Lung (tissue), 12 donors: ENCODE data around the gene SCD. TPM values are rescaled to one million over a fixed set of nuclear protein-coding genes. Genes with fewer than 3 reads are reported as not detected.

Source experiments
- ATAC-seq: fragments of 200-7000 bp; cut with Tn5 transposase; one replicate; pipeline ENCODE4 v1.9.1; 2020; ENCODE audit warnings: moderate number of reproducible peaks; ENCODE audit not compliant: insufficient read depth, low FRiP score
- DNase-seq, 3 donors: peaks; one replicate each; pipeline ENCODE4 v3.0.0-alpha.2; 2013 to 2017
- H3K27ac ChIP-seq, 2 donors: one replicate each; pipeline ENCODE4 v1.5.1; 2013; ENCODE audit warnings: mild to moderate bottlenecking in 2 of 2, moderate library complexity in 2 of 2, control low read depth in 1 of 2, inconsistent platforms in 1 of 2, low read depth in 1 of 2, low read length in 1 of 2
- H3K27me3 ChIP-seq, 3 donors: one replicate each; pipeline ENCODE4 v1.5.1; 2013; ENCODE audit warnings: low read length in 2 of 3; ENCODE audit not compliant: control insufficient read depth in 3 of 3, insufficient read depth in 3 of 3
- H3K36me3 ChIP-seq, 4 donors: one replicate each; pipeline ENCODE4 v1.5.1; 2013; ENCODE audit warnings: low read length in 4 of 4, mild to moderate bottlenecking in 1 of 4, moderate library complexity in 1 of 4; ENCODE audit not compliant: control insufficient read depth in 4 of 4, insufficient read depth in 4 of 4
- H3K4me1 ChIP-seq, 5 donors: one replicate each; pipeline ENCODE4 v1.5.1; 2013; ENCODE audit warnings: low read length in 5 of 5, mild to moderate bottlenecking in 2 of 5, moderate library complexity in 1 of 5; ENCODE audit not compliant: control insufficient read depth in 5 of 5, insufficient read depth in 5 of 5
- H3K4me3 ChIP-seq: one replicate; pipeline ENCODE4 v1.5.1; 2013; ENCODE audit warnings: mild to moderate bottlenecking, control low read depth, moderate library complexity
- H3K9ac ChIP-seq, 2 donors: one replicate each; pipeline ENCODE4 v1.5.1; 2013; ENCODE audit warnings: low read length in 2 of 2, control low read depth in 1 of 2; ENCODE audit not compliant: insufficient read depth in 1 of 2
- H3K9me3 ChIP-seq, 4 donors: one replicate each; pipeline ENCODE4 v1.5.1; 2013; ENCODE audit warnings: low read length in 3 of 4, mild to moderate bottlenecking in 1 of 4, moderate library complexity in 1 of 4; ENCODE audit not compliant: control insufficient read depth in 4 of 4, insufficient read depth in 3 of 4
- CTCF ChIP-seq: IDR thresholded peaks from 2 replicates; pipeline ENCODE4 v1.5.1; 2012; ENCODE audit warnings: mild to moderate bottlenecking; ENCODE audit errors: control extremely low read depth, extremely low read depth
- WGBS, 2 donors: extraction: QIAGEN DNeasy Blood & Tissue Kit; methylation state at CpG; one replicate each; pipeline ENCODE4 v1.1.7; 2013; 5-methylcytosine and 5-hydroxymethylcytosine counted together
- polyA plus RNA-seq, 2 donors: library from polyadenylated mRNA; stranded (reverse); fragments of 200-250 nt; gene quantifications; one replicate each; pipeline ENCODE4 v1.2.1, GENCODE V29; 2013
- total RNA-seq, 2 donors: library from RNA; depleted of rRNA in 1 of 2; stranded (reverse); fragments of >200 nt in 1 of 2; gene quantifications; one replicate each; pipeline ENCODE4 v1.2.1, GENCODE V29; 2014 to 2021
- donor health status: control.
- donor health status: control.
- donor health status: Bipolar disorder and iron deficiency.
- donor health status: healthy.
- donor health status: DM: yes; HTN: yes; CAD: no.

The SCD gene
- total and polyA plus RNA-seq, 4 donors = 136 to 383 (median 239) TPM

DNA sequence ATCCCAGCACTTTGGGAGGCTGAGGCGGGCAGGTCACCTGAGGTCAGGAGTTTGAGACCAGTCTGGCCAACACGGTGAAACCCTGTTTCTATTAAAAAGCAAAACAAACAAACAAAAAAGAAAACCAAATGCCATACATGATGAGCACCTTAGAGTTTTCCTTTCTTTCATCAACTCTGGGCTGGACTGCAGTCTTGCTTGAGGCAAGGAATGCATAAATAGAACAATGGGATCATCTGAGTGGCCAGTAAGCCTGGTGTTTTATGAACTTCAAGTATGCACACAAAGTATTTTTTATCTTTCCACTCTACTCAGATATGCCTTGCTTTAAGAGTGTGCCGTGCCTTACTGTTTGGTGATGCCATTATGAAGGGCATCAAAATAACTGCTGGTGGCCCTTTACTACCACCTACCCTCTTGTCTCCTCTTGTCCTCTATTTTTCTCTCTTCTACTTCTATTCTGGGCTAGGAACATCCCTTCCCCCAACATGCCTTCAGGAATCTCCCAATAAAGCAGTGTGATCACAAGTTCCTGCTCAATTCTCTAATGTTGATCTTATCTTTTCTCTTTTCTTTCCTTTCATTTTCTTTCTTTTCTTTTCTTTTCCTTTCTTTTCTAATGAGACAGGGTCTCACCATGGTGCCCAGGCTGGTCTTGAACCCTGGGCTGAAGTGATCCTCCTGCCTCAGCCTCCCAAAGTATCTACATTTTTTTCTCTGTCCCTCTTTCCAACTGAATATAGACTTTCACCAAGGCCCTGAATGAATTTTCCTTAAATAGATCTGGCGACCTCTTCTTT lies 10.2 kb downstream of the SCD start:
- Histone ChIP-seq H3K4me1 (peaks cover 3 to 13% (median 5%) of the 10 kb centered on the region in 5 donors), H3K36me3 (peaks cover 0 to 19% (median 2%) of the 10 kb centered on the region in 4 donors), H3K27ac (no peak overlapping the region), H3K9me3 (no peaks in the 10 kb centered on the region), H3K4me3 (no peak overlapping the region), H3K27me3 (no peaks in the 10 kb centered on the region), H3K9ac (no peak overlapping the region)
- no peak for DNase-seq
- ATAC-seq = no peak
- WGBS, 2 donors = 85% methylated on average over 4 of the region's 4 CpGs
- no peak for TF ChIP-seq CTCF

DNA sequence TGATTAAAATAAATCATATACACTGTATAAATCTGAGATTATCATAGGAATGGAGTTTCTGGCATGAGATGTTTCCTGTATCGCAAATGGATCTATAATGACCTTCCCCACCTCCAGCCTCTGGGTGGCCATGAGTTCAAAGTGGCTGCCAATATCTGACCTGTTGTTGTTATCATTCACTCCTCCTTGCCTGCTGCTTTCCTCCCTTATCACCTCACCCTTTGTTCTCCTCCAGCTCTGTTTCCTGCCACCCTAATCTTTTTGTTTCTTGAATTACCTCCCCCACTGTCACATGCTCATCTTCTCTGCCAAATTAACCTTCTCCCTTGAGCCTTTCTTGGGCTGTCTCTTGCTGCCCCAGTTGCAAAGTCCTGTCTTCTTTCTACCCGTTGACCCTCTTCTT lies 12.0 kb downstream of the SCD start:
- no peak for ATAC-seq
- peaks cover 0 to 17% (median 1%) of the 10 kb centered on the region in 4 donors for H3K36me3 ChIP-seq

GRCh38 chr10:100359529-100360150 lies 12.6 kb downstream of the SCD start:
- ATAC-seq (no peak), DNase-seq (no peak)
- Histone ChIP-seq H3K36me3 (peaks cover 0 to 17% (median 1%) of the 10 kb centered on the region in 4 donors), H3K4me1 (peaks cover 2 to 13% (median 4%) of the 10 kb centered on the region in 5 donors), H3K27ac (no peak overlapping the region), H3K4me3 (no peak overlapping the region), H3K9me3 (no peaks in the 10 kb centered on the region), H3K27me3 (no peaks in the 10 kb centered on the region), H3K9ac (no peak overlapping the region)
- no peak for TF ChIP-seq CTCF
- WGBS, 2 donors = 34 to 71% methylated on average over 3 of the region's 3 CpGs

More for the DNA sequence above, 12.0 kb downstream of the SCD start:
- 62 to 72% methylated on average over 2 of the region's 2 CpGs for WGBS, 2 donors
- Histone ChIP-seq H3K27me3 (no peaks in the 10 kb centered on the region), H3K9ac (no peak overlapping the region), H3K27ac (peak overlapping the region in 1 of 2 donors; percentile 1), H3K4me3 (no peak overlapping the region), H3K4me1 (peaks cover 3 to 13% (median 4%) of the 10 kb centered on the region in 5 donors), H3K9me3 (no peaks in the 10 kb centered on the region)
- TF ChIP-seq CTCF = no peak
- no peak for DNase-seq
